ENCODE measurements around the gene CIC.

DNA sequence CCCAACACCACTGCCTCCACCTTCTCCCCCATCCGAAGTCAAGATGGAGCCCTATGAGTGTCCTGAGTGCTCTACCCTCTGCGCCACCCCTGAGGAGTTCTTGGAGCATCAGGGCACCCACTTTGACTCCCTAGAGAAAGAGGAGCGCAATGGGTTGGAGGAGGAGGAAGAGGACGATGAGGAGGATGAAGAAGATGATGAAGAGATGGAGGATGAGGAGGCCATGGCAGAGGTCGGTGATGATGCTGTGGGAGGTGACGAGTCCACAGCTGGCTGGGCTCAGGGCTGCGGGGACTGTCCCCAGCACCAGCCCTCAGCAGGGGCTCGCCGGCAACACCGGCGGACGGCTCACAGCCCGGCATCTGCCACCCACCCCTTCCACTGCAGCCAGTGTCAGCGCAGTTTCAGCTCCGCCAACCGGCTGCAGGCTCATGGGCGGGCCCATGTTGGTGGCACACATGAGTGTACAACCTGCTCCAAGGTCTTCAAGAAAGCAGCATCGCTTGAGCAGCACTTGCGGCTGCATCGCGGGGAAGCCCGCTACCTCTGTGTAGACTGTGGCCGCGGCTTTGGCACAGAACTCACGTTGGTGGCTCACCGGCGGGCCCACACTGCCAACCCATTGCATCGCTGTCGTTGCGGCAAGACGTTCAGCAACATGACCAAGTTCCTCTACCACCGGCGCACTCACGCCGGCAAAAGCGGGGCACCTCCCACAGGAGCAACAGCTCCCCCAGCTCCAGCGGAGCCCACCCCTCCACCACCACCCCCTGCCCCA, 43.9 kb upstream of the CIC start:
- TF ChIP-seq POLR2A (IDR thresholded peaks at IDR 0.05; ENCODE audit: low read length) (no peak), CTCF (IDR thresholded peaks at IDR 0.05) (no peak), RFX5 (IDR thresholded peaks at IDR 0.05) (no peak), EP300 (IDR thresholded peaks at IDR 0.05) (no peak), SMC3 (IDR thresholded peaks at IDR 0.05) (no peak), REST (IDR thresholded peaks at IDR 0.05) (no peak), MAX (IDR thresholded peaks at IDR 0.05) (no peak)

Data from A549 (cell line).